K562 (cell line): ENCODE data around the gene FRAT1. TPM values are rescaled to one million over a fixed set of nuclear protein-coding genes. Genes with fewer than 3 reads are reported as not detected.

Experiments
- ARID1B ChIP-seq: fragments of 450-650 bp; IDR thresholded peaks from 2 replicates; pipeline ENCODE4 v1.6.1; 2016; ENCODE audit warnings: antibody characterized with exemption, mild to moderate bottlenecking, inconsistent platforms
- CREB3L1 ChIP-seq: fragments of 450-650 bp; IDR thresholded peaks from 2 replicates; pipeline ENCODE4 v1.6.1; 2014; ENCODE audit warnings: low read depth, mild to moderate bottlenecking, moderate library complexity, borderline replicate concordance
- HNRNPL ChIP-seq: fragments of 200-400 bp; formaldehyde crosslinking; IDR thresholded peaks from 2 replicates; pipeline ENCODE4 v1.6.1; 2017; ENCODE audit warnings: low read depth, mild to moderate bottlenecking, low read length
- KDM5B ChIP-seq: fragments of 200-600 bp; sonication (generic); IDR thresholded peaks from 2 replicates; pipeline ENCODE4 v1.6.1; 2012; ENCODE audit warnings: low read depth, mild to moderate bottlenecking, moderate library complexity, low read length, control low read depth, inconsistent platforms; ENCODE audit not compliant: insufficient replicate concordance
- L3MBTL2 ChIP-seq: fragments of 450-650 bp; IDR thresholded peaks from 2 replicates; pipeline ENCODE4 v1.6.1; 2016; ENCODE audit warnings: mild to moderate bottlenecking, moderate library complexity
- NEUROD1 ChIP-seq: fragments of 150-350 bp; IDR thresholded peaks from 2 replicates; pipeline ENCODE4 v1.6.1; 2014; ENCODE audit warnings: borderline replicate concordance, low read length, low read depth; ENCODE audit not compliant: partially characterized antibody
- PKNOX1 ChIP-seq: fragments of 450-650 bp; IDR thresholded peaks from 2 replicates; pipeline ENCODE4 v1.6.1; 2016
- POLR2G ChIP-seq: fragments of 200-400 bp; formaldehyde crosslinking; IDR thresholded peaks from 2 replicates; pipeline ENCODE4 v1.6.1; 2017; ENCODE audit warnings: low read depth, mild to moderate bottlenecking, antibody characterized with exemption, low read length, moderate library complexity
- POLR3A ChIP-seq: IDR thresholded peaks from 2 replicates; pipeline ENCODE4 v1.6.1; 2011; ENCODE audit warnings: borderline replicate concordance, mild to moderate bottlenecking, moderate library complexity; ENCODE audit not compliant: insufficient read length, insufficient read depth; ENCODE audit errors: extremely low read depth
- SIX5 ChIP-seq, 2 experiments: IDR thresholded peaks; 2 replicates each; pipeline ENCODE4 v1.6.1; 2011; ENCODE audit warnings: low read length in 2 of 2, borderline replicate concordance in 1 of 2, low read depth in 1 of 2, mild to moderate bottlenecking in 1 of 2, moderate library complexity in 1 of 2; ENCODE audit not compliant: insufficient read depth in 1 of 2
- YY1 ChIP-seq, 3 experiments: IDR thresholded peaks; 2 replicates each; pipeline ENCODE4 v1.6.1; 2011; ENCODE audit warnings: low read length in 2 of 3, mild to moderate bottlenecking in 2 of 3, moderate library complexity in 2 of 3, borderline replicate concordance in 1 of 3, control low read depth in 1 of 3, low read depth in 1 of 3; ENCODE audit not compliant: insufficient read depth in 3 of 3, insufficient replicate concordance in 2 of 3, control insufficient read depth in 1 of 3, insufficient read length in 1 of 3; ENCODE audit errors: extremely low read depth in 1 of 3
- ZBTB7A ChIP-seq: IDR thresholded peaks from 2 replicates; pipeline ENCODE4 v1.6.1; 2011; ENCODE audit warnings: low read depth, mild to moderate bottlenecking, low read length, moderate library complexity, borderline replicate concordance; ENCODE audit not compliant: control insufficient read depth
- ZFX ChIP-seq: sonication (generic); formaldehyde crosslinking; IDR thresholded peaks from 2 replicates; pipeline ENCODE4 v1.8.0; 2022; ENCODE audit warnings: mild to moderate bottlenecking, missing genetic modification reagents, moderate library complexity
- ZNF551 ChIP-seq: fragments of 250-450 bp; sonication (Bioruptor Pico); IDR thresholded peaks from 2 replicates; pipeline ENCODE4 v1.5.0; 2021; ENCODE audit warnings: mild to moderate bottlenecking, moderate library complexity
- polyA plus RNA-seq, 8 experiments: library from polyadenylated mRNA; depleted of rRNA in 4 of 8; stranded (reverse) in 5 of 8; unstranded in 3 of 8; fragments of >200 nt; fragmentation: Nextera tagmentation in 2 of 8; fragmentation: Illumina TruSeq in 1 of 8; extraction: Ambion mirVana in 2 of 8; extraction: Trizol in 1 of 8; gene quantifications; 2 replicates each; pipeline versions ENCODE4 v1.2.1 to v1.2.3, GENCODE V29; 2011 to 2014; ENCODE audit warnings: inconsistent platforms in 1 of 8, missing spikeins in 1 of 8
- total RNA-seq, 7 experiments: library from RNA; depleted of rRNA in 6 of 7; stranded (reverse); fragments of >200 nt in 6 of 7; fragmentation: Illumina TruSeq in 2 of 7; extraction: Trizol in 2 of 7; gene quantifications; 2 replicates each; pipeline versions ENCODE4 v1.2.1 to v1.2.3, GENCODE V29; 2011 to 2021; ENCODE audit warnings: low replicate concordance in 1 of 7
- TF ChIP-seq, protein P1 (sequence below): fragments of 150-350 bp; IDR thresholded peaks from 2 replicates; pipeline ENCODE4 v1.6.1; 2014; ENCODE audit warnings: low read depth, mild to moderate bottlenecking, low read length, borderline replicate concordance
- TF ChIP-seq, protein P2 (sequence below), 2 experiments: fragments of 200-800 bp in 1 of 2; sonication (Bioruptor generic) in 1 of 2; sonication (generic) in 1 of 2; formaldehyde crosslinking in 1 of 2; IDR thresholded peaks in 1 of 2; conservative IDR thresholded peaks in 1 of 2; 2 replicates each; pipeline versions ENCODE4 v1.5.0 to v1.6.1; 2016 to 2020; ENCODE audit warnings: missing compliant biosample characterization in 1 of 2, missing genetic modification characterization in 1 of 2, missing genetic modification reagents in 1 of 2

Gene FRAT1
- total and polyA plus RNA-seq, 9 of the 15 experiments (the other 6 are each of a cell fraction or from before 2014, with no cell fraction given): 0.11 to 4.6 (median 1.4) TPM

- TF ChIP-seq, protein P1, sequence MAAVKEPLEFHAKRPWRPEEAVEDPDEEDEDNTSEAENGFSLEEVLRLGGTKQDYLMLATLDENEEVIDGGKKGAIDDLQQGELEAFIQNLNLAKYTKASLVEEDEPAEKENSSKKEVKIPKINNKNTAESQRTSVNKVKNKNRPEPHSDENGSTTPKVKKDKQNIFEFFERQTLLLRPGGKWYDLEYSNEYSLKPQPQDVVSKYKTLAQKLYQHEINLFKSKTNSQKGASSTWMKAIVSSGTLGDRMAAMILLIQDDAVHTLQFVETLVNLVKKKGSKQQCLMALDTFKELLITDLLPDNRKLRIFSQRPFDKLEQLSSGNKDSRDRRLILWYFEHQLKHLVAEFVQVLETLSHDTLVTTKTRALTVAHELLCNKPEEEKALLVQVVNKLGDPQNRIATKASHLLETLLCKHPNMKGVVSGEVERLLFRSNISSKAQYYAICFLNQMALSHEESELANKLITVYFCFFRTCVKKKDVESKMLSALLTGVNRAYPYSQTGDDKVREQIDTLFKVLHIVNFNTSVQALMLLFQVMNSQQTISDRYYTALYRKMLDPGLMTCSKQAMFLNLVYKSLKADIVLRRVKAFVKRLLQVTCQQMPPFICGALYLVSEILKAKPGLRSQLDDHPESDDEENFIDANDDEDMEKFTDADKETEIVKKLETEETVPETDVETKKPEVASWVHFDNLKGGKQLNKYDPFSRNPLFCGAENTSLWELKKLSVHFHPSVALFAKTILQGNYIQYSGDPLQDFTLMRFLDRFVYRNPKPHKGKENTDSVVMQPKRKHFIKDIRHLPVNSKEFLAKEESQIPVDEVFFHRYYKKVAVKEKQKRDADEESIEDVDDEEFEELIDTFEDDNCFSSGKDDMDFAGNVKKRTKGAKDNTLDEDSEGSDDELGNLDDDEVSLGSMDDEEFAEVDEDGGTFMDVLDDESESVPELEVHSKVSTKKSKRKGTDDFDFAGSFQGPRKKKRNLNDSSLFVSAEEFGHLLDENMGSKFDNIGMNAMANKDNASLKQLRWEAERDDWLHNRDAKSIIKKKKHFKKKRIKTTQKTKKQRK: peak; percentile 40; the same call in 1 of the 2 replicates
- TF ChIP-seq L3MBTL2 (no peak), YY1 (IDR thresholded peaks at IDR 0.05; ENCODE audit: borderline replicate concordance in 1 of 3, control insufficient read depth in 1 of 3, extremely low read depth in 1 of 3, insufficient read depth in 3 of 3, insufficient read length in 1 of 3, insufficient replicate concordance in 2 of 3, low read depth in 1 of 3, low read length in 2 of 3) (peak; percentile 50 to 89 (median 77)), POLR3A (no peak), CREB3L1 (peak; percentile 49; the same call in 1 of the 2 replicates), ZFX (peak; percentile 83), ARID1B (peak; percentile 15; the same call in 1 of the 2 replicates), SIX5 (IDR thresholded peaks at IDR 0.05; ENCODE audit: borderline replicate concordance in 1 of 2, insufficient read depth in 1 of 2, low read depth in 1 of 2, low read length in 2 of 2) (peak in 1 of 2 experiments; percentile 51; a peak in 1 of 4 replicates), HNRNPL (peak; percentile 83; the same call in 1 of the 2 replicates), ZNF551 (CRISPR knock-in tag) (no peak), ZBTB7A (peak; percentile 87; the same call in 1 of the 2 replicates), POLR2G (peak; percentile 92), NEUROD1 (peak; percentile 70), PKNOX1 (peak; percentile 98), KDM5B (peak; percentile 81)
- TF ChIP-seq, protein P2, sequence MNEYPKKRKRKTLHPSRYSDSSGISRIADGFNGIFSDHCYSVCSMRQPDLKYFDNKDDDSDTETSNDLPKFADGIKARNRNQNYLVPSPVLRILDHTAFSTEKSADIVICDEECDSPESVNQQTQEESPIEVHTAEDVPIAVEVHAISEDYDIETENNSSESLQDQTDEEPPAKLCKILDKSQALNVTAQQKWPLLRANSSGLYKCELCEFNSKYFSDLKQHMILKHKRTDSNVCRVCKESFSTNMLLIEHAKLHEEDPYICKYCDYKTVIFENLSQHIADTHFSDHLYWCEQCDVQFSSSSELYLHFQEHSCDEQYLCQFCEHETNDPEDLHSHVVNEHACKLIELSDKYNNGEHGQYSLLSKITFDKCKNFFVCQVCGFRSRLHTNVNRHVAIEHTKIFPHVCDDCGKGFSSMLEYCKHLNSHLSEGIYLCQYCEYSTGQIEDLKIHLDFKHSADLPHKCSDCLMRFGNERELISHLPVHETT (CRISPR knock-in tag; conservative IDR thresholded peaks at IDR 0.05 in 1 of 2, IDR thresholded peaks at IDR 0.05 in 1 of 2): peak in 1 of 2 experiments; percentile 57; a peak in 1 of 4 replicates
These were observed 26.8 kb upstream of the FRAT1 start, which contains the start of gene ARHGAP19 (continued) for GRCh38 chr10:97292097-97292861.
